GM21381 (cell line): ENCODE results near the gene ZNF845.
"Not testable (repeated sequence)": the region's sequence is repeated elsewhere in the genome, so short reads cannot be mapped to it uniquely, and the experiment has no call there.

Experiments used
- ATAC-seq: cut with Tn5 transposase; IDR thresholded peaks from one replicate; pipeline ENCODE4 v1.9.1; 2021; ENCODE audit warnings: mild to moderate bottlenecking, moderate library complexity; ENCODE audit not compliant: unreplicated experiment

The ZNF845 gene

DNA sequence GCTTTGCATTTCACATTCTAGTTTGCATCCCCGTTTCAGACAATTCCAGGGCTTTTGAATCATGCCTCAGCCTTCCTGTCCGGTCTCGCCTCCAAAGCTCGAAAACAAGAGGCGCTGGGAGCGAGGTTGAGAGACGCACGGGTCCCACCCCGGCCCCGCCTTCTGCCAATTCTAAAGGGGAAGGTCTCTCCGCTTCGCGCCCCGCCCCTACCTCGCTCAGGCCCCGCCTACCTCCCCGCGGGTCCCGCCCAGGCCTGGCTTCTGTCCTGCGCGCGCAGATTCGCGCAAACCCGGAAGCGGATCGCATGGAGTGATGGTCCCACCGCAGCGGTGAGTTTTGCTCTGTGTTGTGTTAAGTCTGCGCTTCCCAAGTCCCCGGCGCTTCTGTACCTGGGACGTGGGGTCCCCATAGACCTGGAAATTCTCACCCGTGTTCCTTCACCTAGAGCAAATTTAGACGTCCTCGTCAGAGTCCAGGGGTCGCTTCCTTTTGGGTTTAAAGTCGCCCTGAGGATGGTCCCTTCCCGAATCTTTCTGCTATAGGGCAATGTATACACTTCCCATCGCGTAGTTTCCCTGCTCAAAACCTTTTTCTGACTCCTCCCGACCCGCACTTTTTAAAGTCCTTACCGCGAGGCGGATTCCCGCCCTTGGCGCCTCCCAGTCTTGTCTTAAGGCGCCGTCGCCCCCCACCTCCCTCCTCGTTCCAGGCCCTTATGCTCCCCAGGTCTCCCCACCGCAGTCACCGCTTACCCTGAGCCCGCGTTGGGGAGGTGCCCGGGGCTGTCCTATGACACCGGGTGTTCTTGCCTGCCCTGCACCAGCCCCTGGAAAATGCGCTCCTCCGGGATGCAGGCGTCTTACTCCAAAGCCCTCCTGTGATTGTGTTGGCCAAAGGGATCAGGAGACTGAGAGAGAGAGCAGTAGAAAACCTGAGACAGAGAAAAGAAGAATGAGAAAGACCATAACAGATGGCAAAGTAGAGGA lies at the start of gene ZNF845:
Gene ZNF845, plus strand, starts transcription at position 287 of the 987 bp plus-strand sequence. CDS start 7,559 bp downstream, outside the sequence.
- ATAC-seq, result peak; percentile 98

GRCh38 chr19:53285087-53285486 lies 48.5 kb upstream of the ZNF845 start:
- ATAC-seq, result no peak

DNA sequence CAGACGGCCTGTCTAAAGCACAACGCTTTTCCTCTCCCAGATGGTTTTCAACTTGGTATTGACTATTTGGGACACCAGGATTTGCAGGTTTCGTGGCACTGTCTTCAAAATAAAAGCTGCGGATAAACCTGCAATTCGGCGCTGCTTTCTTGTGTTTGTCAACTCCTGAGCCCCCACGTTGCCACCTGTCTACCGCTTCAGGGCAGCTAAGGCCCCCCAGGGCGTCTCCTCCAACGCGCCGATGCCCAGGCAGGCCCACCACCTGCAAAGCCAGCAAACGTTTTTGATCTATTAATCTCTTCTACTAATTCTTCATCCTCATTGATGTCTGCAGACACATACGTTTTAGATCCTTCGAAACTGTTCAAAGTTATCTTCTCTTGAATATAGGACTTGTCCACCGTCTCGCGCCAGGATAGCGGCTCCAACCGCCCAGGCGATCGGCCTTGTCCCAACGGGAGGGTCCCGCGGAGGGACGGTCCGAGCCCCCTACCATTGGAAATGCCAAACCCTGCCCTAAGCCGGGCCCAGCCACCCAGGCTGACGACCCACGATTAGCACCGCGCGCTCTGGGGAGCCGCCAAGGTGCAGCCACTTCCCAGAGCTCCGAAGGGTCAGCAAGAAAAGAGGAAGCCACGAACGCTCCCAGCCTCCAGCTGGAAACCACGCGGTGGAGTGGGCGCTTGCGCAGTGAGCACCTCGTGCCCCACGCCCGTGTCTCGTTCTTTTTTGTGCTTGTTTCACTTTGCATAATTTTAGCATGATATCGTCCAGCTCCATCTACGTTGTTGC lies 42.6 kb upstream of the ZNF845 start:
- ATAC-seq, result no peak

DNA sequence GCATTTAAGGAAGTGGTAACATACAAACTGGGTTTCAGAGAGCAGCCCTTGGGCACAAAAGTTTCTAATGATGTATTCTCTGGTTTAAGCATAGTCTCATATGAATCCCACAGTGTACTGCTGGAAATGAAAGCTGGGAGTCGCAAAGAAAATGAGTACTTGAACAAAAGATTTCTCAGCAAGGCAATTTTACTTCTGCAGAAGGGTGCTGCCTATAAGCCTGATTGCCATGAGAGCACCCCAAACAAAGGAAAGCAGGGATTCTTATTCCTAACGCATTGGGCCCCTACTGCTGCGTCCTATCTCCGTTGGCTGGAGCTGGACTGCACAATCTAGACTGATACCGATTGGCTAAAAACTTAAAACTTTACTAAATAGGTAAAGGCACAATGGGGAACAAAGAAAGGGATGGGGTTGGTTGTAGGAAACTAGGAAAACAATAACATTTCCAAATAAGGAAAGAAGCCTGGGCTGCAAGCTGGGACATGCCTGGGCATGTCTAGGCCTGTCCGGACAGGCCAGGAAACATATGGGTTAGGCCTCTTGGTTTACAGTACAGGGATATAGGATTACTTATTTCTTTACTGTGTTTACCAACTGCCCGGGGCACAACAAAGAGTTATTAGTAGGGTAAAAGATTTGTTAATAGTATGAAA lies 38.6 kb upstream of the ZNF845 start:
- ATAC-seq, result no peak

GRCh38 chr19:53301341-53301740 lies 32.2 kb upstream of the ZNF845 start:
- ATAC-seq, result not testable (repeated sequence)

- no peak for ATAC-seq
Observed at GRCh38 chr19:53308339-53308811, 25.2 kb upstream of the ZNF845 start.

DNA sequence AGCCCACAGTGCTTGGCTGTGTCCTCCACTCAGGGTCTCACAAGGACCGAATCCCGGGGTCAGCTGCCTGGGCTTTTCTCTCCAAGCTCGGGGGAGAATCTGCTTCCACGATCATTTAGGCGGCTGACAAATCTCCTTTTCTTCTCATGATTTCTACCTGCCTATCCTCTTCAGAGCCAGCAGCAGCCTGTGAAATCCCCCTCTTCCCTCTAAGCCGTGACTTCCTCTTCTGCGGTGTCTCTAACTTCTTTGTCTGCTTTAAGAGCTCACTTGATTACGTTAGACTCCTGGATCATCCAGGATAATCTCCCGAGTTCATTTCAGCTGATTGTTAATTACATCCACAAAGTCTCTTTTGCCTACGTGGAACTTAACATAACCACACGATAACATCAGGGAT lies 22.5 kb upstream of the ZNF845 start:
- ATAC-seq, result no peak

DNA sequence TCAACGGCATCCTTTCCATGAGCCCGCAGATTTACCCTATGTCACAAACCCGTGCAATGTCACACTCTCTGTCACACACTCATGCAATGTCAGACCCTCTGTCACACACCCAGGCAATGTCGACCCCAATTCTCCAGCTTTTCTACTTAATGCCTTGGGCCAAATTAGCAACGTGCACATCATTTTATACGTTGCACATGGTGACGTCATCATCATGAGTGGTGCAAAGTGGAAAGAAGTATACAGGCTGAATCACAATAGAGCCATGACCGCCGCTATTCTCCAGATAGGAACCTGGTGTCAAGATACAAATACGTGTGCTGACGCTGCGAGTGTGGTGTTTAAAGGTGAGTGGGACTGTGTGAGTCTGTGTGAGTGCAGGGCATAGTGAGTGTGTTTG lies 21.7 kb upstream of the ZNF845 start:
- no peak for ATAC-seq

- no peak for ATAC-seq
Observed at GRCh38 chr19:53328967-53329366, 4.6 kb upstream of the ZNF845 start.

- ATAC-seq, result no peak
Observed at GRCh38 chr19:53332484-53332883, 1.1 kb upstream of the ZNF845 start.

GRCh38 chr19:53333066-53333462 lies 485 bp upstream of the ZNF845 start:
- ATAC-seq, result no peak

GRCh38 chr19:53344403-53344802 lies 10.9 kb downstream of the ZNF845 start:
- not testable (repeated sequence) for ATAC-seq

DNA sequence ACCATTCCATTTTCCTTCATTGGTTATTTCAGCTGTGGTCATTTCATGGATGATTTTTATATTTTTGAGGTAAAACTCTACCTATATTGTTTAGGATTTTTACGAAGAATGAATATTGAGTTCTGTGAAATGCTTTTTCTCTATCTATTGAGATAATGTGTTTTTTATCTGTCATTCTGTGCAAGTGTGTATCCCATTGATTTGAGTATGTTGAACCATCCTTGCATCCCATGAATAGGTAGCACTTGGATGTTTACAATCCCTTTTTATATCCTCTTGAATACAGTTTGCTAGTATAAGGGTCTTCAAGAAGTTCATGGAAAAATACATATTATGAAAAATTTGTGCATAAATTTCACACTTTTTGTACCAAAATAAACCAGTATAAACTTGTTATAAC lies 22.2 kb downstream of the ZNF845 start:
- no peak for ATAC-seq

- ATAC-seq, result no peak
Observed at GRCh38 chr19:53357821-53358581, 24.5 kb downstream of the ZNF845 start.

DNA sequence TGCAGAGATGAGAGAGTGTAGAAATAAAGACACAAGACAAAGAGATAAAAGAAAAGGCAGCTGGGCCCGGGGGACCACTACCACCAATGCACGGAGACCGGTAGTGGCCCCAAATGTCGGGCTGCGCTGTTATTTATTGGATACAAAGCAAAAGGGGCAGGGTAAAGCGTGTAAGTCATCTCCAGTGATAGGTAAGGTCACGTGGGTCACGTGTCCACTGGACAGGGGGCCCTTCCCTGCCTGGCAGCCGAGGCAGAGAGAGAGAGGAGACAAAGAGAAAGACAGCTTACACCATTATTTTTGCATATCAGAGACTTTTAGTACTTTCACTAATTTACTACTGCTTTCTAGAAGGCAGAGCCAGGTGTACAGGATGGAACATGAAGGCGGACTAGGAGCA lies 26.5 kb downstream of the ZNF845 start:
- not testable (repeated sequence) for ATAC-seq

- peak; percentile 98 for ATAC-seq
Observed at GRCh38 chr19:53365134-53365898, 31.8 kb downstream of the ZNF845 start, which contains the start of gene ZNF525. Gene ZNF525 (plus strand): TSS chr19:53365705. CDS start chr19:53372282, 6,577 bp downstream.

DNA sequence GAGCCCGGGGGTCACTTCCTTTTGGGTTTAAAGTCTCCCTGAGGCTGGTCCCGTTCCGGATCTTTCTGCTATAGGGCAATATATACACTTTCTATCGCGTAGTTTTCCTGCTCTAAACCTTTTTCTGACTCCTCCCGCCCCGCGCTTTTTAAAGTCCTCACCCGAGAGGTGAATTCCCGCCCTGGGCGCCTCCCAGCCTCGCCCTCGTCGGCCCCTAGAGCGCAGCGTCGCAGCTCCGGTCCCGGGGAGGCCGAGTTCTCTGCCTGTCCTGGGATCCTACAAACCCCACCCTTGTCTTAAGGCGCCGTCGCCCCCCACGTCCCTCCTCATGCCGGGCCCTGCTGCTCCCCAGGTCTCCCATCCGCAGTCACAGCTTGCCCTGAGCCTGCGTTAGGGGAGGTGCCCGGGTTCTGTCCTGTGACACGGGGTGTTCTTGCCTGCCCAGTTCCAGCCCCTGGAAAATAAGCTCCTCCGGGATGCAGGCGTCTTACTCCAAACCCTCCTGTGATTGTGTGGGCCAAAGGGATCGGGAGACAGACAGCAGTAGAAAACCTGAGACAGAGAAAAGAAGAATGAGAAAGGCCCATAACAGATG lies 32.4 kb downstream of the ZNF845 start:
- peak; percentile 28 for ATAC-seq

GRCh38 chr19:53372196-53372595 lies 38.6 kb downstream of the ZNF845 start:
- no peak for ATAC-seq

GRCh38 chr19:53374288-53374687 lies 40.7 kb downstream of the ZNF845 start:
- ATAC-seq, result no peak
